ENCODE results near the gene CDH4. TPM values are rescaled to one million over a fixed set of nuclear protein-coding genes. Genes with fewer than 3 reads are reported as not detected.

CDH4 gene
- total and polyA plus RNA-seq, 2 donors (not counting 3 experiments of a cell fraction or from before 2014, with no cell fraction given): 0.17 to 0.51 TPM

GRCh38 chr20:61262036-61262435, 10.0 kb downstream of the CDH4 start:
- no peak overlapping the region for H3K4me2 ChIP-seq (ENCODE audit: insufficient read depth, low read length)
- CTCF ChIA-PET: interaction anchor here (1.5 kb wide), 1 partner anchor 8 kb away, joined by 4 read pairs; no protein-coding TSS in a partner anchor
- no peaks in the 10 kb centered on the region for H3K36me3 ChIP-seq (ENCODE audit: control insufficient read depth in 2 of 2, extremely low read depth in 1 of 2, insufficient read depth in 2 of 2, low read length in 2 of 2)
- H3K9ac ChIP-seq (replicated peaks; ENCODE audit: extremely low read depth, insufficient read depth, low read length): no peak overlapping the region
- H3K9me1 ChIP-seq (replicated peaks; ENCODE audit: control insufficient read depth, extremely low read depth, insufficient read depth, low read length): no peaks in the 10 kb centered on the region
- no peak overlapping the region for H2AFZ ChIP-seq (ENCODE audit: low read depth, low read length)
- H3K27me3 ChIP-seq (ENCODE audit: control insufficient read depth in 2 of 2, insufficient read depth in 2 of 2, low read length in 2 of 2): no peaks in the 10 kb centered on the region
- H3K79me2 ChIP-seq (ENCODE audit: control insufficient read depth, insufficient read depth, low read length): no peaks in the 10 kb centered on the region
- dilution Hi-C loops (cut with MboI; ENCODE audit: extremely low pct_ligation_motif_present, low sequenced_read_pairs): no loop called here
- DNase-seq (ENCODE audit: low read depth, low spot score): no peak
- H3K4me1 ChIP-seq (ENCODE audit: control insufficient read depth, extremely low read depth, insufficient read depth, low read length): no peaks in the 10 kb centered on the region
- TF ChIP-seq GATA2 (IDR thresholded peaks at IDR 0.05; ENCODE audit: insufficient read depth, insufficient read length, low read depth, low read length): no peak
- no peak for FAIRE-seq
- BruUV-seq (replicated peaks): no TSS peak
- POLR2A ChIA-PET: no interaction called here
- no peaks in the 10 kb centered on the region for H3K9me3 ChIP-seq (replicated peaks; ENCODE audit: control insufficient read depth, insufficient read depth, low read length)
- H3K27ac ChIP-seq (ENCODE audit: insufficient read depth, low read depth, low read length): no peak overlapping the region
- intact Hi-C loops (cut with micrococcal nuclease): loop anchor here (2.0 kb wide), 1 partner anchor 1205 kb away; no protein-coding TSS in a partner anchor
- no peaks in the 10 kb centered on the region for H4K20me1 ChIP-seq (replicated peaks; ENCODE audit: control insufficient read depth, extremely low read depth, insufficient read depth, low read length)
- H3K4me3 ChIP-seq (replicated peaks in 1 of 3; ENCODE audit: insufficient read depth in 1 of 3, low read depth in 1 of 3, low read length in 3 of 3): no peak overlapping the region

- Histone ChIP-seq H3K27me3 (ENCODE audit: control insufficient read depth in 2 of 2, insufficient read depth in 2 of 2, low read length in 2 of 2) (no peaks in the 10 kb centered on the region), H3K79me2 (ENCODE audit: control insufficient read depth, insufficient read depth, low read length) (no peaks in the 10 kb centered on the region), H4K20me1 (replicated peaks; ENCODE audit: control insufficient read depth, extremely low read depth, insufficient read depth, low read length) (no peaks in the 10 kb centered on the region), H3K4me1 (ENCODE audit: control insufficient read depth, extremely low read depth, insufficient read depth, low read length) (no peaks in the 10 kb centered on the region), H3K9me1 (replicated peaks; ENCODE audit: control insufficient read depth, extremely low read depth, insufficient read depth, low read length) (no peaks in the 10 kb centered on the region), H3K36me3 (ENCODE audit: control insufficient read depth in 2 of 2, extremely low read depth in 1 of 2, insufficient read depth in 2 of 2, low read length in 2 of 2) (no peaks in the 10 kb centered on the region), H3K27ac (ENCODE audit: insufficient read depth, low read depth, low read length) (no peak overlapping the region), H3K4me3 (replicated peaks in 1 of 3; ENCODE audit: insufficient read depth in 1 of 3, low read depth in 1 of 3, low read length in 3 of 3) (no peak overlapping the region), H2AFZ (ENCODE audit: low read depth, low read length) (no peak overlapping the region), H3K9me3 (replicated peaks; ENCODE audit: control insufficient read depth, insufficient read depth, low read length) (no peaks in the 10 kb centered on the region), H3K4me2 (ENCODE audit: insufficient read depth, low read length) (no peak overlapping the region), H3K9ac (replicated peaks; ENCODE audit: extremely low read depth, insufficient read depth, low read length) (no peak overlapping the region)
- dilution Hi-C loops (cut with MboI; ENCODE audit: extremely low pct_ligation_motif_present, low sequenced_read_pairs): no loop called here
- FAIRE-seq: no peak
- CTCF ChIA-PET: interaction anchor here (1.5 kb wide), 2 partner anchors 8 to 1205 kb away, joined by 4 read pairs; no protein-coding TSS in a partner anchor
- no TSS peak for BruUV-seq (replicated peaks)
- TF ChIP-seq POLR2AphosphoS5 (IDR thresholded peaks at IDR 0.05; ENCODE audit: insufficient read depth, low read depth, low read length) (no peak), MYC (IDR thresholded peaks at IDR 0.05; ENCODE audit: low read depth, low read length) (no peak), CTCF (IDR thresholded peaks at IDR 0.05; ENCODE audit: extremely low read depth in 1 of 2, insufficient read depth in 1 of 2, low read depth in 1 of 2, low read length in 2 of 2) (no peak), MAX (IDR thresholded peaks at IDR 0.05; ENCODE audit: insufficient read depth, insufficient read length) (no peak), POLR2A (IDR thresholded peaks at IDR 0.05; ENCODE audit: low read depth, low read length) (no peak), JUN (IDR thresholded peaks at IDR 0.05; ENCODE audit: borderline replicate concordance, insufficient read depth, insufficient read length, low read depth) (no peak), GATA2 (IDR thresholded peaks at IDR 0.05; ENCODE audit: insufficient read depth, insufficient read length, low read depth, low read length) (no peak), EZH2 (IDR thresholded peaks at IDR 0.05; ENCODE audit: borderline replicate concordance, low read depth, low read length, severe bottlenecking) (no peak), FOS (IDR thresholded peaks at IDR 0.05; ENCODE audit: borderline replicate concordance, insufficient read depth, low read length) (no peak)
- intact Hi-C loops (cut with micrococcal nuclease): loop anchor here (2.0 kb wide), 1 partner anchor 1206 kb away; no protein-coding TSS in a partner anchor
- POLR2A ChIA-PET: no interaction called here
- DNase-seq (ENCODE audit: low read depth, low spot score): no peak
Observed at GRCh38 chr20:61262514-61262913, 10.5 kb downstream of the CDH4 start.

Data from endothelial cell of umbilical vein (primary cell).